Kidney (tissue), 14 donors: ENCODE results near the gene PTPRT. TPM values are rescaled to one million over a fixed set of nuclear protein-coding genes. Genes with fewer than 3 reads are reported as not detected.

Experiments
- DNase-seq, 5 donors: peaks; one replicate each; pipeline ENCODE4 v3.0.0-alpha.2; 2013 to 2020
- FAIRE-seq: peaks from 2 replicates; lab custom pipeline; 2012; peaks lifted over from hg19 to GRCh38; lab: Jason Lieb, UNC
- H3K27ac ChIP-seq, 2 donors: one replicate each; pipeline ENCODE4 v1.7.0; 2013; ENCODE audit warnings: low read depth in 2 of 2, low read length in 2 of 2, inconsistent platforms in 1 of 2
- H3K27me3 ChIP-seq: one replicate; pipeline ENCODE4 v1.7.1; 2013; ENCODE audit warnings: low read length, inconsistent platforms; ENCODE audit not compliant: control insufficient read depth, insufficient read depth
- H3K36me3 ChIP-seq, 3 donors: one replicate each; pipeline versions ENCODE4 v1.7.0 to v1.7.1; 2013; ENCODE audit warnings: low read length in 3 of 3, control low read depth in 1 of 3, inconsistent platforms in 1 of 3; ENCODE audit not compliant: insufficient read depth in 3 of 3, control insufficient read depth in 2 of 3
- H3K4me1 ChIP-seq, 3 donors: one replicate each; pipeline versions ENCODE4 v1.7.0 to v1.7.1; 2013; ENCODE audit warnings: low read length in 3 of 3, inconsistent platforms in 1 of 3, low read depth in 1 of 3; ENCODE audit not compliant: control insufficient read depth in 2 of 3, insufficient read depth in 2 of 3
- H3K4me3 ChIP-seq, 3 donors: one replicate each; pipeline versions ENCODE4 v1.7.0 to v1.8.1; 2013; ENCODE audit warnings: low read length in 3 of 3, control low read depth in 1 of 3, inconsistent platforms in 1 of 3
- H3K9ac ChIP-seq, 3 donors: one replicate each; pipeline versions ENCODE4 v1.7.0 to v1.7.1; 2013; ENCODE audit warnings: low read length in 3 of 3, control low read depth in 1 of 3, inconsistent platforms in 1 of 3
- H3K9me3 ChIP-seq, 3 donors: one replicate each; pipeline versions ENCODE4 v1.7.0 to v1.7.1; 2013; ENCODE audit warnings: low read length in 3 of 3, control low read depth in 1 of 3, inconsistent platforms in 1 of 3; ENCODE audit not compliant: control insufficient read depth in 2 of 3, insufficient read depth in 1 of 3
- CTCF ChIP-seq: IDR thresholded peaks from 3 replicates; pipeline ENCODE4 v1.5.1; 2012; ENCODE audit warnings: mild to moderate bottlenecking, moderate library complexity, borderline replicate concordance; ENCODE audit not compliant: insufficient read depth; ENCODE audit errors: extremely low read depth
- intact Hi-C: fragments of 100-400 bp; cut with DNase I; formaldehyde crosslinking; loops from one replicate; pipeline ENCODE4 v1.11.1; 2022
- polyA plus RNA-seq: library from polyadenylated mRNA; stranded (reverse); fragments of 350-450 nt; fragmentation: Illumina TruSeq; extraction: RNeasy Lipid Tissue Mini Kit (QIAGEN cat#74804); gene quantifications from one replicate; pipeline ENCODE4 v1.2.3, GENCODE V29; 2014; ENCODE audit warnings: low read depth, low replicate concordance; ENCODE audit not compliant: insufficient read depth
- total RNA-seq: library from RNA; stranded (reverse); fragmentation: NEBNext Ultra II Directional; extraction: Animal tissue kit (Norgen Biotek cat#: 25700); gene quantifications from one replicate; pipeline ENCODE4 v1.2.1, GENCODE V29; 2021
- donor health status: control.
- donor health status: control.
- donor health status: control.
- donor health status: control.
- donor health status: control.
- donor health status: DM: yes; HTN: yes; CAD: no.
- donor health status: Normal renal cell carcinoma (clear cell type).

PTPRT gene
- total and polyA plus RNA-seq, 2 donors from 2014 or later = 0.60 TPM; not detected in 1

- Histone ChIP-seq H3K27ac (no peak overlapping the region), H3K9me3 (no peaks in the 10 kb centered on the region), H3K4me1 (no peaks in the 10 kb centered on the region), H3K27me3 (no peaks in the 10 kb centered on the region), H3K9ac (no peak overlapping the region), H3K4me3 (no peak overlapping the region), H3K36me3 (no peaks in the 10 kb centered on the region)
- FAIRE-seq (no peak), DNase-seq (peak in 1 of 5 donors; percentile 13)
- no peak for TF ChIP-seq CTCF
- intact Hi-C loops = no loop called here
Measured at GRCh38 chr20:42392442-42392841, 797.3 kb downstream of the PTPRT start.

GRCh38 chr20:42391807-42392206 lies 797.9 kb downstream of the PTPRT start:
- H3K36me3 ChIP-seq = no peaks in the 10 kb centered on the region
- H3K4me3 ChIP-seq = no peak overlapping the region
- H3K27me3 ChIP-seq = no peaks in the 10 kb centered on the region
- H3K4me1 ChIP-seq = no peaks in the 10 kb centered on the region
- no peak for DNase-seq
- no peak for TF ChIP-seq CTCF
- no peak overlapping the region for H3K27ac ChIP-seq
- intact Hi-C loops = no loop called here
- H3K9ac ChIP-seq = no peak overlapping the region
- H3K9me3 ChIP-seq = no peaks in the 10 kb centered on the region
- no peak for FAIRE-seq

GRCh38 chr20:42380287-42380686 lies 809.4 kb downstream of the PTPRT start:
- TF ChIP-seq CTCF = no peak
- Histone ChIP-seq H3K4me3 (no peak overlapping the region), H3K9ac (no peak overlapping the region), H3K27me3 (no peaks in the 10 kb centered on the region), H3K27ac (no peak overlapping the region), H3K4me1 (no peaks in the 10 kb centered on the region), H3K9me3 (no peaks in the 10 kb centered on the region), H3K36me3 (no peaks in the 10 kb centered on the region)
- intact Hi-C loops = no loop called here
- no peak for DNase-seq
- FAIRE-seq = no peak

- no peak for TF ChIP-seq CTCF
- no peak for FAIRE-seq
- no peak for DNase-seq
Measured at GRCh38 chr20:42379385-42379784, 810.3 kb downstream of the PTPRT start.

More at GRCh38 chr20:42379385-42379784, 810.3 kb downstream of the PTPRT start:
- Histone ChIP-seq H3K27me3 (no peaks in the 10 kb centered on the region), H3K9me3 (no peaks in the 10 kb centered on the region), H3K27ac (no peak overlapping the region), H3K9ac (no peak overlapping the region), H3K36me3 (no peaks in the 10 kb centered on the region), H3K4me3 (no peak overlapping the region), H3K4me1 (no peaks in the 10 kb centered on the region)
- intact Hi-C loops = no loop called here
